EL (cell line): ENCODE results near the gene OCA2.
"Not testable (repeated sequence)": the region's sequence is repeated elsewhere in the genome, so short reads cannot be mapped to it uniquely, and the experiment has no call there.

Experiments
- DNase-seq: peaks from one replicate; pipeline ENCODE4 v3.0.0-alpha.2; 2016

The OCA2 gene

DNA sequence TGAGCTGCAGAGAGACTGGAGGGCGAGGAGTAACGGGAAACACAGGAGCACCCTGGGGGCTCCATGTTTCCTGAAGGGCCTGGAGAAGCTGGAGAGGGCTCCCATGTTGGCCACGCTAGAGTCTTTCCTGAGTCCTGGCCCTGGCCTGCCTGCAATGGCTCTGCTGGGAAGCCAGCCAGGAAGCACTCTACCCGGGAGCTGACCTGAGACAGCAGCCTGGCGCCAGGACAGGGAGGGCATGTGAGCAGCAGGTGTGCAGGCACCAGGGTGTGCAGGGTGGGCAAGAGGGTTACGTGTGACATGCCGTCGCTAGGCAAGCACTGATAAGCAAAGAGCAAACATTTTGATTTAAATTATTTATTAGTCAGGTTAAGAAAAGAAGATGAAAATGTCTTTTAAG, 301.4 kb downstream of the OCA2 start:
- DNase-seq = no peak

DNA sequence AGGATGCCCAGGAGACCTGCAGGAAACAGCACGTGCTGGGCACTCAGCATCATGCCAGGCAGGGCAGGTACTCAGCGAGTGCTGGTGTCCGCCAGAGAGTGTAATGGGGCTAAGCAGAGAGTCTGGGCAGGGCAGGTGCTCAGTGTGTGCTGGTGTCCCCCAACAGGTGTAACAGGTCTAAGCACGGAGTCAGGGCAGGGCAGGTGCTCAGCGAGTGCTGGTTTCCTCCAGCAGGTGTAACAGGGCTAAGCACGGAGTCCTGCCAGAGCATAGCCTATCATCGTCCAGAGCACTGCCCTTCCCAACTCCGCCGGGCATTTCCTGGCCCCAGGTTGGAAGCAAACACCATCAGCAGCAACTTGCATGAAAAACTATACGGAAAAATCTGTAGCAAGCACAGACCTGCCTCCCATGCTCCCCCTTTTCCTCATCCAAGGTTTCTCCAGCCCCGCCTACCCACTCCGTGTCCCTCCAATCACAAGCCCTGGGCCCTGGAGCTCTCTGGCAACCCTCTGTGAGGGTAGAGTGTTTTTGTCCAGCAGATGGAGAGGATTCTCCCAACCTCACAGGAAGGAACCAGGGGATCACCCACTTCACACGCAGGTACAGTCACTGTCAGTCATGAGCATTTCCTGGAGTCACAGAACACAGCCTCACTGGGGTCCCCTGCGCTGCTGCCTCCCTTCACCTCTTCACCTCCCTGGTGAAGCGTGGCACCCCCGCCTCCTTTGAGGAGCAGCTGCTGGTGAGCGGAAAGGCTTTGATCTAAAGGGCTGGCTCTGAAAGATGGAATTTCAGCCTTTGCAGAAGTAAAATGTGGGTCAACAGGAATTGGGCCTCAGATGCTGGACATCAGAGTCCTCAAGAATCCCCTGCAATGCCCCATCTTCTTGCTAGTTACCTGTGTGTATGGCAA, 302.5 kb downstream of the OCA2 start:
- no peak for DNase-seq

DNA sequence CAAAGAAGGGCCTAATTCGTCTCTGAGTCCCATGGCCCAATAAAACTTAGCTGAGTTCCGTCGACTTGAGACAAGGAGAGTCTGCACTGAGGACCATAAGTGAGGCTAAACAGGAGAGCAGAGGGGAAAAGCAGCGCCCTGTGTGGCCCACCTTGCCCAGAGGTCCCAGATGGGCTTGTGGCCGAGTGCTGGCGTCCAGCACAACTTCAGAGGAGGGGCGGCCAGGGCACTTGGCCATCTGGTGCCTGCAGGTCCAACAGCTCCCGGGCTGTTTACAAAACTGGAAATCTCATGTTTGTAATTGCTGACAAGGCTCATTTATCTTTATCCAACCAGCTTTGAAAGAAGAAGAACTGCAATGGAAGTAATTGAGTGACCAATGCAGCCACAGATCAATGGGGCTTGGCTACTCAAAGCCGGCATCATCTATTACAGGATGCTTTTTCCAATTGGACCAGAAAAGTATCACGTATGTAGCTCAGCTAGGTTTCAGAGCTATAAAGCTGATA, 306.3 kb downstream of the OCA2 start:
- no peak for DNase-seq

DNA sequence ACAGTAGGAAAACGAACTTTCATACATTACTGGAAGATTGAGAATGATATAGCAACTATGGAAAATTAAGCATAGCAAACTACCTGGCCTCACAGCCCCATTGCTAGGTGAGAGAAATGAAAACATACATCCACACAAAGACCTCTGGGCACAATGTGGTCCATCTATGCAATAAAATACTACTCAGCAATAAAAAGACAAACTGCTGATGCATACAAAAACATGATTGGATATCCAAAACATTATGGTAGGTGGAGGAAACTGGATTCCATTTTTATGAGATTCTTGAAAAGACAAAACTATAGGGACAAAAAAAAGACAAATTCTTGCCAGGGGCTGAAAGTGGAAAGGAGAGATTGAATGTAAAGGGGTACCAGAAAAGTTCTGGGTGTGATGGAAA, 308.8 kb downstream of the OCA2 start:
- DNase-seq = no peak

- no peak for DNase-seq
Measured at GRCh38 chr15:27787931-27788330, 311.2 kb downstream of the OCA2 start.

DNA sequence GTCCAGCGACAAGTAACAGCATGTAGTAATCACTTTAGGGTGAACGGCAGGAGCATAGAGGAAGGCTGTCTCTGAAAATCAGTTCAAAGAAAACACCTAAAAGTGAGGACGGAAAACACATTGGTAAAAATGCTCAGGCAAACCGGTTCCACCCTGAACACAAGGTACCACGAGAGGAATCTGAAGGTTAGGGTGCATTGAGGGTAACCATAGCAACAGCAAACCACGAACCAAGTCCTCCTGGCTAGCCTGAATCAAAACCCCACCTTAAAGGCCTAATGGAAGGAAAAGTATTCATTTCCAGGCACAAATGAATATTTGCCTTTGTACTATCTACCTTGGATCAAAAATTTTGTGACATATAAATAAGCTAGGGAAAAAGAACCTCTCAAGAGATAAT, 315.0 kb downstream of the OCA2 start:
- no peak for DNase-seq

- DNase-seq = no peak
Measured at GRCh38 chr15:27783678-27784077, 315.4 kb downstream of the OCA2 start.

GRCh38 chr15:27782125-27782524, 317.0 kb downstream of the OCA2 start:
- DNase-seq = no peak

- no peak for DNase-seq
Measured at GRCh38 chr15:27776501-27776900, 322.6 kb downstream of the OCA2 start.

DNA sequence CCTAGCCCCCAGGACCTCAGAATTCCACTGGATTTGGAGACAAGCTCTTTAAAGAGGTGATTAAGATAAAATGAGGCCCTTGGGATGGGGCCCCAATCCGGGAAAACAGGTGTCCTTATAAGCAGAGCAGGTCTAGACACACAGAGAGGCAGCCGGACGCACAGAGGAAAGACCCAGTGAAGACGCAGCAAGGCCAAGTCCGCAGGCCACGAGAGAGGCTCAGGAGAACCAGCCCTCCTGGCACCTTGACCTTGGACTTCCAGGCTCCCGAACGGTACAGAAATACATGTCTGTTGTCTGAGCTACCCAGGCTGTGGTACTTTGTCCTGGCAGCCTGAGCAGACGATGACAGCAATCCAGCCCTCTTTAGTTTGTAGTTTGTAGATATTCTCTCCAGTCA, 324.5 kb downstream of the OCA2 start:
- no peak for DNase-seq

DNA sequence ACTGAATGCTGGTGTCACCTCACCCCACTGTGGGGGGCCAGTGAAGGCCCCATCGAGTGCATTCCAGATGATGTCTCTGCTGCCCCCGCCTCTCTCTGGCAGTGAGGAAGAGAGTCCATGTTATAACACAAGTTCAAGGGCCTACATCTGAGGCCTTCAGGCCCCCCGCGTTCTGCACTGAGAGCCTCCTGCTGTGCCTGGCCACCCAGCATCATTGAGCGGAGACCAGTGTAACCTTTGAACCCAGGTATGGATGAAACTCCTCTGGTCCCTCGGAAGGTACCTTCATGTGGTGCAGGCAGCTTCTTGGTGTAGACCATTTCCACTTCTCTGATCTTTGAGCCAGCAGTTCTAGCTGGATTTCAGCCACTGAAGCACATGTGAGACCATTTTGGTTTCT, 324.9 kb downstream of the OCA2 start:
- no peak for DNase-seq

DNA sequence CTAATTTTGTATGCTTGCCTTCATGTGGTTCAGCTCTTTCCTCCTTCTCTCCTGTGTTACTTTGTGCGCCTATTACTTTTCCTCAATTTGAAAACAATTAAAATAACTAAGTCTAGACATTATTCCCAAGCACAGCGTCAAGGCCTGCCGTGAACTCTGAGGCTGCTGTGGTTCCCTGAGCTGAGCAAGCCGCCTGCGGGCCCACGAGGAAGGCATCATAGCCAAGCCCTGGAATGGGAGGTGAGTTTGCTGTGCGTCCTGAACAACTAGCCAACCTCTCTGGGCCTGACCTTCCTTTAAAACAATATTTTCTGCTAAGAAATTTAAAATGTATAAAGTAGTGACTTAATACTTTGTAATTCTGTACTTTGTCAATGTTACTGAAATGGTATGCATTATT, 327.2 kb downstream of the OCA2 start:
- no peak for DNase-seq

- DNase-seq = no peak
Measured at GRCh38 chr15:27770769-27771554, 328.2 kb downstream of the OCA2 start.

DNA sequence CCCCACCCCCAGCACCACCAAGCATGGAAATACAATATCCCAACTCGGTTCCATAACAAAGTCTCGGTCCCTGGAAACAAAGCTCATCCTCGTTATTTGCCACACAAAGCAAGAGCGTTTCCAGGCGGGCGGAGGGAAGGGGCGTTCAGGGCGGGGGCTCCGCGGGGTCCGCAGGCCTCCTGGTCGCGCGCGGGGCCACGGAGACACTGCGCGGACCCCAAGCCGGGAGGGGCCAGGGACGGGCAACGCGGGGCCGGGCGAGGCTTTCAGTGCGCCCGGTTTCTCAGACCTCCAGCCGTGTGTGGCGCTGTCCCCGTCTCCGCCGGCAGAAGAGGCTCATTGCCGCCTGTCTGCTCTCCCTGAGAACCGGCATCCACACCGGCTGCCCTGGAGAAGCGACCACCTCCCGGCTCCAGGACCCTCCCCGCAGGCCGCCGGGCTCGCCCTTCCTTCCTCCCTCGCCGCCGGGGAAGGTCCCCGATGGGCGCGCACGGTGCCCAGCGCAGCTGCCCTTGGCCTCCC, 329.0 kb downstream of the OCA2 start:
- DNase-seq = no peak

DNA sequence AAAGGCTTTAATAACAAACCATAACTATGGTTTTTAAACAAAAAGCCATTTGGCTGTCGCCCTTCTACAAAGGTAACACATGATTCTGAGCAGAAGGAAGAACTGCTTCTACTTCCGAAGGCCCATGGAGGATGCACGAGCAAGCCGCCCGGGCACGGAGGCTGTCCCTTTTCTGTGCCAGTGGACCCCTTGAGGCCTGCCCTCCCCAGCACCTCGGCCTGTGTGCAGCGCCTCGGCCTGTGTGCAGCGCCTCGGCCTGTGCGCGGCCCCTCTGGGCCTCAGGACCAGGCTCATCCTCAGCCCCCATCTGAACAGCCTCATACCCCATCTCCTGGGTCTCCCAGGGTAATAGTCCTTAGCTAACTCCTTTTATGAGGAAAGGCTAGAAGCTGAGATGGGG, 329.5 kb downstream of the OCA2 start:
- no peak for DNase-seq

DNA sequence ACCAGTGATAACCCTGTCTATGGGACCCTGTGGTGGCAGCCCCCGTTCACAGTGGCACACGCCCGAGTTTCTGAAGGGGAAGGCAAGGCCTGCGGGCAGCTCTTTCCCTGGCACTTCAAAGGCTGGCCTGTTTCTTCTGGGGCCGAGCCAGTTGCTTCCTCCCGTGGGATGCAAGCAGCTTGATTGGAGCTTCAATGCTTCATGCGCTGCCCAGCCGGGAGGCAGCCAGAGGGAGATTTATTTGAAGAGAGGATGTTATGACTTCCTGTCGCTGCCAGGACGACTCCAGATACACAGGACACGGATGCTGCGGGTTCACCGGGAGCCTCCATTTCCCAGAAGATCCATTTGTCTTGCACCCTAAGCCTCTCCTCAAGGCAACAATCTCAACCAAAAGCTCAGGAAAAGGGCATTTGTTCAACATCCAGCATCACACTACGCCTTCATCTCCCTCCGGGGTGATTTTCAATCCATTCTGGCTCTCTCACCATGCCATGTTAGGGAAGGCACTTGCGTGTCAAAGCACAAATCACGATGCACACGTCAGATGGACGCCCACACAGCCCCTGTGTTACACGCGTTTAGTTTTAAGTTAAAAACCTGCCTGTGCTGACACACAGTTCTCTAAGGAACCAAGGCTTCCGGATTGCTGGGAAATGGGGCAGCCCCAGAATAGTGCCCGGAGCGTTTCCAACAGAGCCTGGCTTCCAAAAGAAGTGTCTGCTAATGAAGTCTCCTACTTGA, 330.2 kb downstream of the OCA2 start:
- no peak for DNase-seq

GRCh38 chr15:27767918-27768640, 331.0 kb downstream of the OCA2 start:
- DNase-seq = no peak

GRCh38 chr15:27767430-27767829, 331.7 kb downstream of the OCA2 start:
- DNase-seq = not testable (repeated sequence)

DNA sequence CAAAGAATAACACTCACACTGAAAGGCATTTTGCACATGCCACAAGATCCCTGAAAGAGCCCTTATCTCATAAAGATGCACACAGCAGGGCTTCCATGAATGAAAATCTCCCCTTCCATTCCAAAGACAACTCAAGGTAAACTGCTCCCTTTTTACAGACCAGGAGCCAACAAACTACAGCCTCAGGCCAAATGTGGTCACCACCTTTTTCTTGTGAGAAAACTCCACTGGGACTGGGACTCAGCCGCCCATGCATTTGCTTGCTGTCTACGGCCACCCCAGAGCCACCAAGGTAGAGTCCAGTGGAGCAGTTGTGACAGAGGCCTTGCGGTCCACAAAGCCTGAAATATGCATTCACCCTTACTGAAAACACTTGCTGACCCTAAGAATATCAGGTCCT, 334.8 kb downstream of the OCA2 start:
- no peak for DNase-seq

GRCh38 chr15:27763514-27763913, 335.6 kb downstream of the OCA2 start:
- no peak for DNase-seq

DNA sequence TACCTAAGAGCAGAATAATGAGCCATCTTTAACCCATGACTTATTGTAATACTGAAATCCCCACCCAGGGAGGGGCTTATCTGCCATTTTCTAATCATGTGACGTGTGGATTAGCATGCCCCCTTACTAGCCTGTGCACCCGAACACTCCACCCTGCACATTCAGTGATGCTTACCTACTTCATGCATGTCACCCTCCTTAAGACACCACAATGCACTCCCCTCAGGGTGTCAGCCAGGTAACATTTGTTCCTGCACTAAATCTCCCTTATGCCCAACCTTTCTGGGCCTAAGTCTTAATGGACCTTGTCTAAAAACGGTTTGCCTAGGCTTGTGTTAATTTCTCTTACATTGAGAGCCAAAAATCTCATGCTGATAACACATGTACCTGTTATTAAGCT, 336.6 kb downstream of the OCA2 start:
- DNase-seq = no peak

DNA sequence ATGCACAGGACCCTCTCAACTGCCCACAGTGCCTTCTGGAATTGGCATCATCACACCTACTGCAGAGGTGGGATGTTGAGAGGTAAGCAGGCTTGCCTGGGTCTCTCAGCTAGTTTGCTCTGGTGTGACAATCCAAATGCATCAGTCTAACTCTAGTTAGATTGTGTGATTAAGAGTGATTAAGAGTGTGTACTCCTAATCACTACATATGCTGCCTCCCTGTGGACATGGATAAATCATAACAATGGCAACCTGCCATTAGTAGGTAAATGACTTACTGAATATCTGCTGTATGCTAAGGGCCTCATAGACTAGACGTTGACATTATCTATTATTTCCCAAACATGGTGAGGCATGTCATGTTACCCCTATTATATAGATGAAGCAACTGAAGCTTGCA, 342.1 kb downstream of the OCA2 start:
- DNase-seq = no peak
